IMR-90 (cell line): ENCODE results near the gene CD72. TPM values are rescaled to one million over a fixed set of nuclear protein-coding genes. Genes with fewer than 3 reads are reported as not detected.

ENCODE experiments used
- ATAC-seq: fragments of 200-7000 bp; cut with Tn5 transposase; 2 replicates; pipeline ENCODE4 v1.9.1; 2020; ENCODE audit warnings: low read depth, mild to moderate bottlenecking, moderate library complexity
- BruUV-seq: library from RNA; stranded (reverse); fragments of 400-500 nt; replicated peaks from 2 replicates; lab custom pipeline; 2021; lab: Mats Ljungman, UMichigan
- CTCF ChIA-PET: fragments of 300-600 bp; formaldehyde crosslinking; extraction: SDS; loops from one replicate; lab custom pipeline; 2021; ENCODE audit warnings: antibody characterized with exemption; lab: Yijun Ruan, JAX
- POLR2A ChIA-PET: fragments of 300-600 bp; sonication (Branson Sonifier 250); formaldehyde crosslinking; loops from one replicate; lab custom pipeline; 2022; ENCODE audit warnings: antibody characterized with exemption; ENCODE audit not compliant: unreplicated experiment; lab: Charles Lee
- DNase-seq: peaks from one replicate; pipeline ENCODE4 v3.0.0; 2013
- H2AFZ ChIP-seq: replicated peaks from 2 replicates; pipeline ENCODE3; 2013; ENCODE audit warnings: low read length, mild to moderate bottlenecking; ENCODE audit not compliant: poor library complexity
- H2AK5ac ChIP-seq: 2 replicates; pipeline ENCODE4 v1.6.1; 2013; ENCODE audit warnings: low read depth, low read length, inconsistent platforms
- H2AK9ac ChIP-seq: replicated peaks from 2 replicates; pipeline ENCODE3; 2013; ENCODE audit warnings: mild to moderate bottlenecking, low read depth, low read length, moderate library complexity; ENCODE audit not compliant: poor library complexity
- H2BK120ac ChIP-seq: 2 replicates; pipeline ENCODE4 v1.6.1; 2013; ENCODE audit warnings: low read depth, low read length, inconsistent platforms
- H2BK15ac ChIP-seq: 3 replicates; pipeline ENCODE4 v1.6.1; 2013; ENCODE audit warnings: low read depth, low read length, inconsistent platforms
- H2BK20ac ChIP-seq: 2 replicates; pipeline ENCODE4 v1.6.1; 2013; ENCODE audit warnings: low read depth, mild to moderate bottlenecking, inconsistent platforms, low read length, moderate library complexity
- H2BK5ac ChIP-seq: 2 replicates; pipeline ENCODE4 v1.6.1; 2013; ENCODE audit warnings: mild to moderate bottlenecking, low read depth, low read length, inconsistent platforms; ENCODE audit not compliant: poor library complexity, severe bottlenecking
- H3K14ac ChIP-seq: replicated peaks from 2 replicates; pipeline ENCODE4 v1.6.1; 2013; ENCODE audit warnings: low read depth, low read length, inconsistent platforms
- H3K18ac ChIP-seq: 2 replicates; pipeline ENCODE4 v1.6.1; 2013; ENCODE audit warnings: low read depth, low read length, control low read depth
- H3K23ac ChIP-seq: 2 replicates; pipeline ENCODE4 v1.6.1; 2013; ENCODE audit warnings: low read depth, low read length, inconsistent platforms
- H3K27ac ChIP-seq: 2 replicates; pipeline ENCODE4 v1.5.1; 2013; ENCODE audit warnings: mild to moderate bottlenecking, control low read depth, low read length; ENCODE audit not compliant: insufficient read depth
- H3K27me3 ChIP-seq: 2 replicates; pipeline ENCODE4 v1.6.1; 2013; ENCODE audit warnings: low read length; ENCODE audit not compliant: control insufficient read depth, insufficient read depth
- H3K36me3 ChIP-seq: 2 replicates; pipeline ENCODE4 v1.6.1; 2013; ENCODE audit warnings: low read length, mixed read lengths; ENCODE audit not compliant: control insufficient read depth, insufficient read depth
- H3K4ac ChIP-seq: 2 replicates; pipeline ENCODE4 v1.6.1; 2013; ENCODE audit warnings: low read depth, low read length, inconsistent platforms
- H3K4me1 ChIP-seq: 2 replicates; pipeline ENCODE4 v1.6.1; 2013; ENCODE audit warnings: low read length, mixed read lengths; ENCODE audit not compliant: control insufficient read depth, insufficient read depth
- H3K4me2 ChIP-seq: 2 replicates; pipeline ENCODE4 v1.6.1; 2013; ENCODE audit warnings: low read depth, mild to moderate bottlenecking, control low read depth, low read length, moderate library complexity
- H3K4me3 ChIP-seq: 2 replicates; pipeline ENCODE4 v1.5.1; 2013; ENCODE audit warnings: low read depth, mild to moderate bottlenecking, control low read depth, low read length, moderate library complexity; ENCODE audit not compliant: insufficient read depth
- H3K56ac ChIP-seq: 2 replicates; pipeline ENCODE4 v1.6.1; 2013; ENCODE audit warnings: low read length, inconsistent platforms; ENCODE audit not compliant: insufficient read depth; ENCODE audit errors: extremely low read depth
- H3K79me1 ChIP-seq, 2 experiments: 2 replicates each; pipeline ENCODE4 v1.6.1; 2013; ENCODE audit warnings: low read length in 2 of 2, inconsistent platforms in 1 of 2, low read depth in 1 of 2
- H3K9ac ChIP-seq: 2 replicates; pipeline ENCODE4 v1.6.1; 2013; ENCODE audit warnings: low read depth, low read length, control low read depth
- H3K9me1 ChIP-seq: 2 replicates; pipeline ENCODE4 v1.6.1; 2013; ENCODE audit warnings: low read length, inconsistent platforms; ENCODE audit not compliant: insufficient read depth
- H3K9me3 ChIP-seq: 2 replicates; pipeline ENCODE4 v1.6.1; 2013; ENCODE audit warnings: low read length; ENCODE audit not compliant: control insufficient read depth, insufficient read depth
- H4K20me1 ChIP-seq: 2 replicates; pipeline ENCODE4 v1.6.1; 2013; ENCODE audit warnings: low read length, inconsistent platforms; ENCODE audit not compliant: insufficient read depth
- H4K5ac ChIP-seq: 2 replicates; pipeline ENCODE4 v1.6.1; 2013; ENCODE audit warnings: mild to moderate bottlenecking, low read depth, low read length, control low read depth
- H4K8ac ChIP-seq, 2 experiments: 2 replicates each; pipeline ENCODE4 v1.6.1; 2013; ENCODE audit warnings: low read depth in 2 of 2, low read length in 2 of 2, control low read depth in 1 of 2, inconsistent platforms in 1 of 2
- H4K91ac ChIP-seq: 2 replicates; pipeline ENCODE4 v1.6.1; 2013; ENCODE audit warnings: low read depth, low read length, inconsistent platforms; ENCODE audit not compliant: insufficient read depth
- CHD1 ChIP-seq: IDR thresholded peaks from 2 replicates; pipeline ENCODE4 v1.6.1; 2012; ENCODE audit warnings: low read depth, low read length, improper control_type of control experiment
- MAFK ChIP-seq: IDR thresholded peaks from 2 replicates; pipeline ENCODE4 v1.6.1; 2012; ENCODE audit warnings: low read depth, low read length, improper control_type of control experiment
- MAZ ChIP-seq: IDR thresholded peaks from 2 replicates; pipeline ENCODE4 v1.6.1; 2012; ENCODE audit warnings: low read depth, mild to moderate bottlenecking, low read length, improper control_type of control experiment, moderate library complexity, borderline replicate concordance
- MXI1 ChIP-seq: IDR thresholded peaks from 2 replicates; pipeline ENCODE4 v1.6.1; 2012; ENCODE audit warnings: low read depth, mild to moderate bottlenecking, low read length, moderate library complexity, borderline replicate concordance
- RFX5 ChIP-seq: IDR thresholded peaks from 2 replicates; pipeline ENCODE4 v1.8.0; 2012; ENCODE audit warnings: low read depth, mild to moderate bottlenecking, low read length, moderate library complexity
- WGBS, 2 experiments: methylation state at CpG; one replicate each; pipeline versions ENCODE4 v1.1.5 to v1.1.7; 2013; ENCODE audit warnings: missing lambda C conversion rate in 2 of 2; ENCODE audit not compliant: insufficient read length in 1 of 2; ENCODE audit errors: extremely low coverage in 2 of 2; 5-methylcytosine and 5-hydroxymethylcytosine counted together
- dilution Hi-C: fragments of 300-500 bp; cut with HindIII; formaldehyde crosslinking; loops from one replicate; pipeline ENCODE4 v1.14.3; 2018; ENCODE audit warnings: low sequenced_read_pairs; ENCODE audit not compliant: unreplicated experiment
- in situ Hi-C: fragments of 300-500 bp; cut with MboI; formaldehyde crosslinking; loops from 3 replicates; pipeline ENCODE4 v1.14.3; 2019; ENCODE audit warnings: low sequenced_read_pairs, inconsistent platforms, mixed read lengths
- intact Hi-C: fragments of 100-400 bp; cut with micrococcal nuclease; formaldehyde crosslinking; loops from 2 replicates; pipeline ENCODE4 v1.10.0; 2022
- polyA plus RNA-seq, 3 experiments: library from polyadenylated mRNA; depleted of rRNA; stranded (reverse); fragments of >200 nt; gene quantifications; 2 replicates each; pipeline ENCODE4 v1.2.3, GENCODE V29; 2012; ENCODE audit warnings: low replicate concordance in 1 of 3
- total RNA-seq: library from RNA; depleted of rRNA; stranded (reverse); fragments of >200 nt; gene quantifications from 2 replicates; pipeline ENCODE4 v1.2.3, GENCODE V29; 2012
- TF ChIP-seq, protein P1 (sequence below): fragments of 150-350 bp; IDR thresholded peaks from 2 replicates; pipeline ENCODE4 v1.6.1; 2016; ENCODE audit warnings: low read depth, mild to moderate bottlenecking, low read length, moderate library complexity, borderline replicate concordance

CD72 gene
- total and polyA plus RNA-seq, 2 of the 4 experiments (the other 2 are of a cell fraction) = 0.36 to 0.58 TPM

DNA sequence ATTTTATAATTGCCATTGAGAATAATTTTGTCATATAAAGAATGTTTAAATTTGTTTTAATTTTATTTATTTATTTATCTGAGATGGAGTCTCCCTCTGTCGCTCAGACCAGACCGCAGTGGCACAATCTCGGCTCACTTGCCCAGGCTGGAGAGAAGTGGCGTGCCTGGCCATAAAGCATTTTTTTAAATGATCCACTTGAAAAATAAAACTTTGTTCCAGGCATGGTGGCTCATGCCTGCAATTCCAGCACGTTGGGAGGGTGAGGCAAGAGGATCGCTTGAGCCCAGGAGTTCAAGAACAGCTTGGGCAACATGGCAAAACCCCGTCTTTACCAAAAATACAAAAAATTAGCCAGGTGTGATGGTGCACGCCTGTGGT, 34.6 kb upstream of the CD72 start:
- Histone ChIP-seq H2BK15ac (no peak overlapping the region), H2BK20ac (no peak overlapping the region), H4K91ac (no peak overlapping the region), H3K27ac (peak overlapping the region; percentile 35; the same call in 1 of the 2 replicates), H4K20me1 (no peaks in the 10 kb centered on the region), H3K4ac (no peak overlapping the region), H3K9me1 (peaks cover 4% of the 10 kb centered on the region; the same call in 1 of the 2 replicates), H3K27me3 (no peaks in the 10 kb centered on the region), H3K4me3 (no peak overlapping the region), H2BK5ac (peak overlapping the region; percentile 37), H3K18ac (no peak overlapping the region), H3K4me1 (peaks cover 15% of the 10 kb centered on the region; the same call in 1 of the 2 replicates), H3K23ac (no peak overlapping the region), H3K14ac (no peak overlapping the region), H4K8ac (no peak overlapping the region), H3K4me2 (no peak overlapping the region), H2BK120ac (no peak overlapping the region), H3K36me3 (no peaks in the 10 kb centered on the region), H2AK5ac (no peak overlapping the region), H4K5ac (no peak overlapping the region), H2AFZ (no peak overlapping the region), H3K56ac (no peak overlapping the region), H2AK9ac (no peak overlapping the region), H3K9ac (no peak overlapping the region), H3K9me3 (no peaks in the 10 kb centered on the region), H3K79me1 (no peaks in the 10 kb centered on the region)
- POLR2A ChIA-PET = no interaction called here
- intact Hi-C loops = loop anchor here (10.0 kb wide), 2 partner anchors 162 to 168 kb away; partner anchors contain the start of genes HINT2 and SPAG8
- in situ Hi-C loops = loop anchor here (10.0 kb wide), 1 partner anchor 148 kb away; no protein-coding TSS in a partner anchor
- 100% methylated on average over 1 of the region's 8 CpGs; no CpG with 5 or more reads in 1 of the 2 experiments for WGBS, 2 experiments
- no TSS peak for BruUV-seq
- CTCF ChIA-PET = no interaction called here
- dilution Hi-C loops = no loop called here
- ATAC-seq = no peak
- TF ChIP-seq MAZ (no peak), RFX5 (no peak), CHD1 (no peak), MXI1 (no peak), MAFK (no peak)
- TF ChIP-seq, protein P1, sequence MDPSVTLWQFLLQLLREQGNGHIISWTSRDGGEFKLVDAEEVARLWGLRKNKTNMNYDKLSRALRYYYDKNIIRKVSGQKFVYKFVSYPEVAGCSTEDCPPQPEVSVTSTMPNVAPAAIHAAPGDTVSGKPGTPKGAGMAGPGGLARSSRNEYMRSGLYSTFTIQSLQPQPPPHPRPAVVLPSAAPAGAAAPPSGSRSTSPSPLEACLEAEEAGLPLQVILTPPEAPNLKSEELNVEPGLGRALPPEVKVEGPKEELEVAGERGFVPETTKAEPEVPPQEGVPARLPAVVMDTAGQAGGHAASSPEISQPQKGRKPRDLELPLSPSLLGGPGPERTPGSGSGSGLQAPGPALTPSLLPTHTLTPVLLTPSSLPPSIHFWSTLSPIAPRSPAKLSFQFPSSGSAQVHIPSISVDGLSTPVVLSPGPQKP = no peak
- DNase-seq = no peak
